ENCODE results near the gene GSTO2. TPM values are rescaled to one million over a fixed set of nuclear protein-coding genes. Genes with fewer than 3 reads are reported as not detected.

The GSTO2 gene
- total and polyA plus RNA-seq, 2 of the 13 experiments (the other 11 are each of a cell fraction or from before 2014, with no cell fraction given) = 2.1 to 7.9 TPM

DNA sequence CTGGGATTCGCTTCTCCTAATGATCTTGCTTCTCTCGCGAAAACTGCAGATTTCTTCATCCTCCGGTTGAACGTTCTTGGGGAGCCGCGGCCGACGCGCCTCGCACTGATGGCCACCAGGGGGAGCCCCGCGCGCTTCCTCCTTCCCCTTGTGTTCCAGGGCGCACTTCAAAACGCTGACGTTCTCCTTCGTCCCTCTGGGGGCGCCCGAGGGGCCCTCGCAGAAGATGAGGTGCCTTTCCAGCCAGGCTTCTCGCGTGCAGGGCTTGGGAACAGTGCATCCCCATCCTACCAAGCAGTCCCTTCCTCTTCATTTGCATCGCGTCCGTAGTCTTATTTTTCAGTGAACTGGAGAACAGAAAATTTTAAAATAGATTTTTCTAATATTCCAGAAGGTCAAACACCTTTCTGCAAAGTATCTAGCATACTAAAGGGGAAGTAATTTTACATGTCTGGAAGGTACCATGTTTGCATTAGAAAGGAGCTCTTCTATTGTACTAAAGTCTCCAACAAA, 22.5 kb downstream of the GSTO2 start (continued):
- TF ChIP-seq ZC3H4 (CRISPR knock-in tag; IDR thresholded peaks at IDR 0.05; ENCODE audit: borderline replicate concordance) = no peak
- TF ChIP-seq, protein P1, sequence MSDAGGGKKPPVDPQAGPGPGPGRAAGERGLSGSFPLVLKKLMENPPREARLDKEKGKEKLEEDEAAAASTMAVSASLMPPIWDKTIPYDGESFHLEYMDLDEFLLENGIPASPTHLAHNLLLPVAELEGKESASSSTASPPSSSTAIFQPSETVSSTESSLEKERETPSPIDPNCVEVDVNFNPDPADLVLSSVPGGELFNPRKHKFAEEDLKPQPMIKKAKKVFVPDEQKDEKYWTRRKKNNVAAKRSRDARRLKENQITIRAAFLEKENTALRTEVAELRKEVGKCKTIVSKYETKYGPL (CRISPR knock-in tag; IDR thresholded peaks at IDR 0.05) = no peak
- no peak for TF ChIP-seq ZNF234 (CRISPR knock-in tag; conservative IDR thresholded peaks at IDR 0.05)
- no peak for TF ChIP-seq MNT (IDR thresholded peaks at IDR 0.05)
- TF ChIP-seq ZFP37 (CRISPR knock-in tag; IDR thresholded peaks at IDR 0.05; ENCODE audit: borderline replicate concordance) = no peak
- TF ChIP-seq ZFYVE20 (CRISPR knock-in tag; IDR thresholded peaks at IDR 0.05; ENCODE audit: borderline replicate concordance, low read depth) = no peak
- TF ChIP-seq KLF9 (CRISPR knock-in tag; IDR thresholded peaks at IDR 0.05; ENCODE audit: low read depth) = no peak
- TF ChIP-seq, protein P2, sequence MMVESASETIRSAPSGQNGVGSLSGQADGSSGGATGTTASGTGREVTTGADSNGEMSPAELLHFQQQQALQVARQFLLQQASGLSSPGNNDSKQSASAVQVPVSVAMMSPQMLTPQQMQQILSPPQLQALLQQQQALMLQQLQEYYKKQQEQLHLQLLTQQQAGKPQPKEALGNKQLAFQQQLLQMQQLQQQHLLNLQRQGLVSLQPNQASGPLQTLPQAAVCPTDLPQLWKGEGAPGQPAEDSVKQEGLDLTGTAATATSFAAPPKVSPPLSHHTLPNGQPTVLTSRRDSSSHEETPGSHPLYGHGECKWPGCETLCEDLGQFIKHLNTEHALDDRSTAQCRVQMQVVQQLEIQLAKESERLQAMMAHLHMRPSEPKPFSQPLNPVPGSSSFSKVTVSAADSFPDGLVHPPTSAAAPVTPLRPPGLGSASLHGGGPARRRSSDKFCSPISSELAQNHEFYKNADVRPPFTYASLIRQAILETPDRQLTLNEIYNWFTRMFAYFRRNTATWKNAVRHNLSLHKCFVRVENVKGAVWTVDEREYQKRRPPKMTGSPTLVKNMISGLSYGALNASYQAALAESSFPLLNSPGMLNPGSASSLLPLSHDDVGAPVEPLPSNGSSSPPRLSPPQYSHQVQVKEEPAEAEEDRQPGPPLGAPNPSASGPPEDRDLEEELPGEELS (CRISPR knock-in tag; IDR thresholded peaks at IDR 0.05) = peak; percentile 57
- TF ChIP-seq TP53 (CRISPR knock-in tag; conservative IDR thresholded peaks at IDR 0.05) = no peak
- TF ChIP-seq KAT8 (CRISPR knock-in tag; IDR thresholded peaks at IDR 0.05) = peak; percentile 61; the same call in 1 of the 2 replicates
- no peak for TF ChIP-seq ZNF230 (CRISPR knock-in tag; IDR thresholded peaks at IDR 0.05)
- no peak for TF ChIP-seq ZNF225 (CRISPR knock-in tag; IDR thresholded peaks at IDR 0.05)
- TF ChIP-seq ZKSCAN1 (IDR thresholded peaks at IDR 0.05; ENCODE audit: low read length) = peak; percentile 39; the same call in 1 of the 2 replicates
- TF ChIP-seq, protein P3, sequence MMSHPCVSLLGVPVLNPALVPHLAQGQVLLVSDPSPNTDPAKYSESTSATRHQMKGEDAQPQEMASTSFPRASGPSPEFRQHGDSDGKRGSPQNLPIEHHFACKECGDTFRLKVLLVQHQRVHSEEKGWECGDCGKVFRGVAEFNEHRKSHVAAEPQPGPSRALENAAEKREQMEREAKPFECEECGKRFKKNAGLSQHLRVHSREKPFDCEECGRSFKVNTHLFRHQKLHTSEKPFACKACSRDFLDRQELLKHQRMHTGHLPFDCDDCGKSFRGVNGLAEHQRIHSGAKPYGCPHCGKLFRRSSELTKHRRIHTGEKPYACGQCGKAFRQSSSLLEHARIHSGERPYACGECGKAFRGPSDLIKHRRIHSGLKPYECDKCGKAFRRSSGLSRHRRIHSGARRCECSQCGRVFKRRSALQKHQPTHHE (CRISPR knock-in tag; IDR thresholded peaks at IDR 0.05; ENCODE audit: borderline replicate concordance) = no peak
- 0 out of 2 replicates have a peak, but pooled peaks have one; percentile 57 for TF ChIP-seq ZMAT3 (CRISPR knock-in tag; conservative IDR thresholded peaks at IDR 0.05)
- TF ChIP-seq CENPX (CRISPR knock-in tag; IDR thresholded peaks at IDR 0.05) = no peak
- TF ChIP-seq, protein P4, sequence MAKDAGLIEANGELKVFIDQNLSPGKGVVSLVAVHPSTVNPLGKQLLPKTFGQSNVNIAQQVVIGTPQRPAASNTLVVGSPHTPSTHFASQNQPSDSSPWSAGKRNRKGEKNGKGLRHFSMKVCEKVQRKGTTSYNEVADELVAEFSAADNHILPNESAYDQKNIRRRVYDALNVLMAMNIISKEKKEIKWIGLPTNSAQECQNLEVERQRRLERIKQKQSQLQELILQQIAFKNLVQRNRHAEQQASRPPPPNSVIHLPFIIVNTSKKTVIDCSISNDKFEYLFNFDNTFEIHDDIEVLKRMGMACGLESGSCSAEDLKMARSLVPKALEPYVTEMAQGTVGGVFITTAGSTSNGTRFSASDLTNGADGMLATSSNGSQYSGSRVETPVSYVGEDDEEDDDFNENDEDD (CRISPR knock-in tag; IDR thresholded peaks at IDR 0.05; ENCODE audit: borderline replicate concordance) = no peak
- TF ChIP-seq, protein P5, sequence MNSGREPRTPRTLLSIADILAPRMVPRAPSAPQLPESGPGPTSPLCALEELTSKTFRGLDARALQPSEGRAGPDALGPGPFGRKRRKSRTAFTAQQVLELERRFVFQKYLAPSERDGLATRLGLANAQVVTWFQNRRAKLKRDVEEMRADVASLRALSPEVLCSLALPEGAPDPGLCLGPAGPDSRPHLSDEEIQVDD (CRISPR knock-in tag; IDR thresholded peaks at IDR 0.05; ENCODE audit: borderline replicate concordance) = no peak
- TF ChIP-seq, protein P6, sequence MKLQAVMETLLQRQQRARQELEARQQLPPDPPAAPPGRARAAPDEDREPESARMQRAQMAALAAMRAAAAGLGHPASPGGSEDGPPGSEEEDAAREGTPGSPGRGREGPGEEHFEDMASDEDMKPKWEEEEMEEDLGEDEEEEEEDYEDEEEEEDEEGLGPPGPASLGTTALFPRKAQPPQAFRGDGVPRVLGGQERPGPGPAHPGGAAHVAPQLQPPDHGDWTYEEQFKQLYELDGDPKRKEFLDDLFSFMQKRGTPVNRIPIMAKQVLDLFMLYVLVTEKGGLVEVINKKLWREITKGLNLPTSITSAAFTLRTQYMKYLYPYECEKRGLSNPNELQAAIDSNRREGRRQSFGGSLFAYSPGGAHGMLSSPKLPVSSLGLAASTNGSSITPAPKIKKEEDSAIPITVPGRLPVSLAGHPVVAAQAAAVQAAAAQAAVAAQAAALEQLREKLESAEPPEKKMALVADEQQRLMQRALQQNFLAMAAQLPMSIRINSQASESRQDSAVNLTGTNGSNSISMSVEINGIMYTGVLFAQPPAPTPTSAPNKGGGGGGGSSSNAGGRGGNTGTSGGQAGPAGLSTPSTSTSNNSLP (IDR thresholded peaks at IDR 0.05; ENCODE audit: low read depth, low read length) = no peak

All from HepG2 (cell line).